Measurements from ENCODE around the gene GALE.
A peak's percentile ranks its signal among the peaks of the same experiment; 100 is the strongest.

GALE gene

DNA sequence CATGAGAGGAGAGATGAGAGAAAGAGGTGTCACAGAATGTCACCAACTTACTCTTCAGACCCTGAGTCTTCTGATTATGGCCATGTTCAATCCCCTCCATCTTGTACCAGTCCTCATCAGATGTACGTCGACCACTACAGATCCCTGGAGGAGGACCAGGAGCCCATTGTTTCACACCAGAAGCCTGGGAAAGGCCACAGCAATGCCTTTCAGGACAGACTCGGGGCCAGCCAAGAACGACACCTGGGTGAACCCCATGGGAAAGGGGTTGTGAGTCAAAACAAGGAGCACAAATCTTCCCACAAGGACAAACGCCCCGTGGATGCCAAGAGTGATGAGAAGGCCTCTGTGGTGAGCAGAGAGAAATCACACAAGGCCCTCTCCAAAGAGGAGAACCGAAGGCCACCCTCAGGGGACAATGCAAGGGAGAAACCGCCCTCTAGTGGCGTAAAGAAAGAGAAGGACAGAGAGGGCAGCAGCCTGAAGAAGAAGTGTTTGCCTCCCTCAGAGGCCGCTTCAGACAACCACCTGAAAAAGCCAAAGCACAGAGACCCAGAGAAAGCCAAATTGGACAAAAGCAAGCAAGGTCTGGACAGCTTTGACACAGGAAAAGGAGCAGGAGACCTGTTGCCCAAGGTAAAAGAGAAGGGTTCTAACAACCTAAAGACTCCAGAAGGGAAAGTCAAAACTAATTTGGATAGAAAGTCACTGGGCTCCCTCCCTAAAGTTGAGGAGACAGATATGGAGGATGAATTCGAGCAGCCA is 49.3 kb downstream of the GALE start:
- DNase-seq (ENCODE audit: low read depth in 2 of 2) = peak in 1 of 2 donors; percentile 32

- DNase-seq (ENCODE audit: low read depth in 2 of 2) = no peak
These were observed 52.5 kb downstream of the GALE start for GRCh38 chr1:23748016-23748415.
